ENCODE results near the gene TTL.

- TF ChIP-seq CTCF (IDR thresholded peaks at IDR 0.05), result no peak
- no peak for TF ChIP-seq POLR2A (IDR thresholded peaks at IDR 0.05)
Measured at GRCh38 chr2:112516801-112517200, 34.8 kb downstream of the TTL start.

All from uterus (tissue), 2 donors.